ENCODE results near the gene NEK5. TPM values are rescaled to one million over a fixed set of nuclear protein-coding genes. Genes with fewer than 3 reads are reported as not detected.

The NEK5 gene
- polyA plus RNA-seq, 3 donors = 0.07 TPM; not detected in 2

GRCh38 chr13:52043675-52044074 is 85.2 kb downstream of the NEK5 start:
- H3K4me2 ChIP-seq (replicated peaks; ENCODE audit: extremely low read depth, low read length, poor library complexity, severe bottlenecking) = no peak overlapping the region
- H3K27ac Mint-ChIP-seq = peak overlapping the region in 1 of 7 donors; percentile 2
- no peaks in the 10 kb centered on the region for H3K36me3 Mint-ChIP-seq
- H3K27me3 Mint-ChIP-seq (ENCODE audit: low read depth in 3 of 3) = peaks cover 0 to 2% (median 0%) of the 10 kb centered on the region in 3 donors
- no peak for DNase-seq
- WGBS (ENCODE audit: insufficient coverage) = no CpG with 5 or more reads among the region's 3 CpGs
- H3K79me2 ChIP-seq (ENCODE audit: insufficient read depth, low read length) = no peaks in the 10 kb centered on the region
- no peak overlapping the region for H3K4me3 Mint-ChIP-seq
- no peaks in the 10 kb centered on the region for H3K4me1 ChIP-seq (ENCODE audit: control insufficient read depth in 1 of 2, insufficient read depth in 2 of 2, low read length in 2 of 2)
- H3K36me3 ChIP-seq (replicated peaks in 1 of 2; ENCODE audit: control insufficient read depth in 1 of 2, insufficient read depth in 2 of 2, low read length in 2 of 2) = no peaks in the 10 kb centered on the region
- no peaks in the 10 kb centered on the region for H4K20me1 ChIP-seq (ENCODE audit: insufficient read depth, low read length)
- intact Hi-C loops (cut with micrococcal nuclease) = no loop called here
- no peak for TF ChIP-seq CTCF (IDR thresholded peaks at IDR 0.05)
- H3K9ac ChIP-seq (ENCODE audit: insufficient read depth, low read length, poor library complexity, severe bottlenecking) = no peak overlapping the region
- H2AFZ ChIP-seq (ENCODE audit: insufficient read depth, low read depth, low read length, poor library complexity, severe bottlenecking) = no peak overlapping the region
- H3K4me1 Mint-ChIP-seq = no peaks in the 10 kb centered on the region
- peaks cover 0 to 4% of the 10 kb centered on the region in 2 donors for H3K9me3 ChIP-seq (replicated peaks in 1 of 2; ENCODE audit: control insufficient read depth in 1 of 2, insufficient read depth in 1 of 2, low read length in 2 of 2)
- peaks cover 0 to 11% (median 8%) of the 10 kb centered on the region in 7 donors for H3K9me3 Mint-ChIP-seq
- no peak overlapping the region for H3K27ac ChIP-seq (ENCODE audit: low read depth in 1 of 2, low read length in 2 of 2)
- H3K4me3 ChIP-seq (replicated peaks in 1 of 3; ENCODE audit: low read depth in 2 of 3, low read length in 3 of 3) = no peak overlapping the region
- H3K27me3 ChIP-seq (ENCODE audit: control insufficient read depth in 2 of 2, insufficient read depth in 2 of 2, low read length in 2 of 2) = no peaks in the 10 kb centered on the region

- Mint-ChIP-seq H3K27ac (no peak overlapping the region), H3K4me3 (no peak overlapping the region), H3K27me3 (ENCODE audit: low read depth in 3 of 3) (peaks cover 0 to 1% (median 0%) of the 10 kb centered on the region in 3 donors), H3K9me3 (peaks cover 0 to 5% (median 2%) of the 10 kb centered on the region in 7 donors), H3K4me1 (no peaks in the 10 kb centered on the region), H3K36me3 (peaks cover 0 to 3% of the 10 kb centered on the region in 2 donors)
- H3K4me1 ChIP-seq (ENCODE audit: control insufficient read depth in 1 of 2, insufficient read depth in 2 of 2, low read length in 2 of 2) = no peaks in the 10 kb centered on the region
- H3K36me3 ChIP-seq (replicated peaks in 1 of 2; ENCODE audit: control insufficient read depth in 1 of 2, insufficient read depth in 2 of 2, low read length in 2 of 2) = no peaks in the 10 kb centered on the region
- WGBS (ENCODE audit: insufficient coverage) = 100% methylated on average over 1 of the region's 1 CpG
- no peak overlapping the region for H3K9ac ChIP-seq (ENCODE audit: insufficient read depth, low read length, poor library complexity, severe bottlenecking)
- no peak overlapping the region for H3K4me3 ChIP-seq (replicated peaks in 1 of 3; ENCODE audit: low read depth in 2 of 3, low read length in 3 of 3)
- no peak for DNase-seq
- H3K27me3 ChIP-seq (ENCODE audit: control insufficient read depth in 2 of 2, insufficient read depth in 2 of 2, low read length in 2 of 2) = no peaks in the 10 kb centered on the region
- no peak overlapping the region for H3K27ac ChIP-seq (ENCODE audit: low read depth in 1 of 2, low read length in 2 of 2)
- intact Hi-C loops (cut with micrococcal nuclease) = no loop called here
- no peaks in the 10 kb centered on the region for H3K79me2 ChIP-seq (ENCODE audit: insufficient read depth, low read length)
- TF ChIP-seq CTCF (IDR thresholded peaks at IDR 0.05) = no peak
- no peak overlapping the region for H2AFZ ChIP-seq (ENCODE audit: insufficient read depth, low read depth, low read length, poor library complexity, severe bottlenecking)
- H3K9me3 ChIP-seq (replicated peaks in 1 of 2; ENCODE audit: control insufficient read depth in 1 of 2, insufficient read depth in 1 of 2, low read length in 2 of 2) = no peaks in the 10 kb centered on the region
- no peaks in the 10 kb centered on the region for H4K20me1 ChIP-seq (ENCODE audit: insufficient read depth, low read length)
- H3K4me2 ChIP-seq (replicated peaks; ENCODE audit: extremely low read depth, low read length, poor library complexity, severe bottlenecking) = no peak overlapping the region
These were observed 92.8 kb downstream of the NEK5 start for GRCh38 chr13:52036037-52036436.
